Hematopoietic multipotent progenitor cell (in vitro differentiated cells): Measurements from ENCODE around the gene LAMB3. TPM values are rescaled to one million over a fixed set of nuclear protein-coding genes. Genes with fewer than 3 reads are reported as not detected.

Experiments used
- DNase-seq, 3 donors: peaks; one replicate each; pipeline ENCODE4 v3.0.0-alpha.2; 2011 to 2015; ENCODE audit warnings: low read depth in 2 of 3, low spot score in 2 of 3
- total RNA-seq: library from RNA; depleted of rRNA; stranded (reverse); fragments of >200 nt; gene quantifications from one replicate; pipeline ENCODE4 v1.2.3, GENCODE V29; 2012

LAMB3 gene
- total RNA-seq, 1 donor = 0.54 TPM

DNA sequence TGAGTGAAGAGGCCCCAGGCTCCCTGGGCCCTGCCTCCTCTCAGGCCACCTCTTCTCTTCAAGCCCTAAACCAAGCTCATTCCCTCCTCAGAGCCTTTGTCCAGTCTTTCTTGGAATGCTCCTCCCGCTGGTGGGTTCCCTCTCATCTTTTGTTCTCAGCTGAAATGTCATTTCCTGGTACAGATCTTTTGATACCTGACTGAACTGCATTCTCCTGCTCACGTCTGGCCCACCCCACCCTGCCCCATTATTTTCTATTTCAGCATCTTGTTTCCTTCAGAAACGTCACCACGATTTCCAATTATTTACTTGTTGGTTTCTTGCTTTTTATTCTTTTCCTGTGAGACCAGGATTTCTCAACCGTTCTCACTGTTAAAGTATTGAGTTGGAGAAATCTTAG is 16.4 kb downstream of the LAMB3 start:
- no peak for DNase-seq

DNA sequence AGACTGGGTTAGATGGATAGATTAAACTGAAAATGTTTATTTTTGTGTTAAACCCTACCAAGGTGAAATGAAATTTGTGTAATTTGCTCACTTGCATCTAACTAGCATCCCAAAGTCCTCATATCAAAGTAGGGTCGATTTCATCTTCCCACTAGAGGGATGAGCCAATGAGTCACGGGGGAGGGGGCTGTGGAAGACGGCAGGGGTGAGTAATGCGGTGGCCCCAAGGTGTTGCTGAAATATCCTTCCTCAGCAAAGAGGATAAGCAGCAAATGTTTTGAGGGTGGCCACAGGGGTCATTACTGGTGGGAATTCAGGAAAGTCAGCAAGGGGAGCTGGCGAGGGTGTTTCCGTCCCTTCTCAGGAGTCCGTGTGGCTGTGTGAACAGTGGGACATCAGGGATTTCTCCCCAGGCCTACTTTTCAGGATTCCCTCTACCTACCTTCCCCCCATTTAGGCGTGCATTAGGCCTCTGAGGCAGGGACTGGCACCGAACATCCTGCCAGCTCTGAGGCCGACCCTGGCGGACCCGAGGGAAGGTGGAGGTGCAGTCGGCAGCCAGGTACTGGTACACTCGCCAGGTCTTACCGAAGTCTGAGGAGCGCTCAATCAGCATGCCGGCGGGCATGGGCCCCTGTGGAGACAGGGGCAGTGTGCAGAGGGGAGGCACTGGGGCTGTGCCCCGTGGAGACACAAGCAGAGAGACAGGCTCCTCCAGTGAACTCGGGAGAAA is 18.1 kb downstream of the LAMB3 start:
- no peak for DNase-seq

DNA sequence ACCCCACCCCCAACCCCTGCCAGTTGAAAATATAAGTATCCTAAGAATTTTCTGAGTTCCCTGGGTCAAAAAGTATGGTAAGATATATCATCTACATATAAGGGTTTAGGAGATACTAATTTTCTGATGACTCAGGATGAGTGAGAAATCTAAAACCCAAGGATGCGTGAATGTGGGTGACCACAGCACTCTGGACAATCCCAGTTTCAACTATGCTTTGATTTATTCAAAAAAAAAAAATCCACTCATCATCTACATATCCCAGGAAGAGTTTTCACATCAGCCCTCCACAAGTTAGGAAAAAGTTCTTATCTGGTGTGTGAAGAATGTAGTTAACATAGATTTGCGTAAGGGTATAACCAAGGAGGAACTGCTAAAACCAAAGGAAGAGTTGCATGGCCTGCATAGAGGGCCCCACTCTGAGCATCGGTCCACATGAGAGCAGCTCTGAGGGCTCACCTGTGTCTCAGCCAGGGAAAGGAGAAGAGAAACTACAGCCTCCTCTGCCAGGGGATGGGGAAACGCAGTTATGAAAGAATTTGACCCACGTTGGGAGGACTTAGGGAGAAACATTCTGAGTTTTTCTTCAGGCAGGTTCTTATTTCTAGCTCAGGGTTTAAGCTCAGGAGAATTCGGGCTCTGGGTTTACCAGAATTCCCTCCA is 18.8 kb downstream of the LAMB3 start:
- no peak for DNase-seq

DNA sequence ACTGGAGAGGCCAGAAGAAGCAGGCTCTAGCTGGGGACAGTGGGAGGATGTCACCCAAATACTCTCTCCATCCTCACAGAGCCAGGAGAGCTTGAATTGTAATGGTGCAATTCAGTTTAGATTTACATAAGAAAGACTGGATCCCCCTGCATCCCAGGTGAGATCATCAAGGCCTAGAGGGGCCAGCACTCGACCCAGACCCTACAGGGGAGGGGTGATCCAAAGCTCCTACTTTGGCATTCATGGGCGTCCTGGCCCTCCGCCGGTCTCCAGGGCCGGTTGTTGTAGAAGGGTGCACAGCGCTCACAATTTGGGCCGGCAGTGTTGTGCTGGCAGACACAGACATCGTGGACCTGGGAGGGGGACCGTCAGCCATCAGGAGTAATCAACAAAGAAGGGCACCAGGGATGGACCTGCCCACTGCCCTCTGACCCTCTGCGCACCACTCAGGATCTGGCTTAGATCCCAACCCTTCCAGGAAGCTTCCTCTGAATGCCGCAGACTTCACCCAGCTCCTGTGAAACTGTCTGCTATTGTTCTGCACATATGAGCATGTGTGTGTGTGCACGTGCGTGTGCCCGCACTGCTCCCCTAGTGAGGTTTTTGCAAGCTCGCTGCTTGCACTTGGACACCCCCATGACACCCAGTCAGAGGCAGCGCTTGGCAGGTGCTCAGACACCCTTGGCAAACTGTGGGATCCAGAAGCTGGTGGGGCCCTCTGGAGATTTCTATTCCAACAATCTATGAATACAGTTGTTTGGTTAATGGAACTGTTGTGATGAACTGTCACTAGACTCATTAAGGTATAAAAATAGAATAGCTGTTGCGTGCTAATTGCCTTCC is 21.6 kb downstream of the LAMB3 start:
- DNase-seq = no peak

GRCh38 chr1:209629621-209630382 is 22.4 kb downstream of the LAMB3 start:
- no peak for DNase-seq

DNA sequence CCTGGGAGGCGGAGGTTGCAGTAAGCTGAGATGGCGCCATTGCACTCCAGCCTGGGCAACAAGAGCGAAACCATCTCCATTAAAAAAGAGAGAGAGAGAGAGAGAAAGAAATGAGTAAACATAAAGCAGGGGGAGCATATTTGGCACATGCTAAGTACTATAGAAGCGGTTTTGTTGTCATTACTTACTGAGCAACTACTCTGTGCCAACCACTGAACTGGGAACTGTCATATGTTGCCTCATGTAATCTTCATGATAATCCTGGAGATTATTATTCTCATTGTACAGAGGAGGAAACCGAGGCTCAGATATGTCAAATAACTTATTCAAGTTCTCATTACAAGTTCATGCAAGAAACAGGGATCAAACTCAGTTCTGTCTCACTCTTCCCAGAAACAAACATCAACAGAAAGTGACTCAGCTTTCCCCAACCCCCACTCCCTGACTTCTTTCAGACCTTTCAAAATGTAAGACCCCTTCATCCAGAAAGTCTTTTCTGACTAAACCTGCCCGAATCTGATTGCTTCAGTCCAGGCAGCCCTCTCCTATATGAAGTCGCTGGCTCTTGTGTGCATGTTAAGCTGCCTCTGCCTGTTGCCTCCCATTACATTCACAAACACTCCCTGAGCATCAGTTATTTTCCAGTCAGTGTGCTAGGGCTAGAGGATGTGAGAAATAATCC is 23.5 kb downstream of the LAMB3 start:
- DNase-seq = no peak

- peak; percentile 50 to 86 (median 72) for DNase-seq
Measured at GRCh38 chr1:209627732-209628196, 24.5 kb downstream of the LAMB3 start.

DNA sequence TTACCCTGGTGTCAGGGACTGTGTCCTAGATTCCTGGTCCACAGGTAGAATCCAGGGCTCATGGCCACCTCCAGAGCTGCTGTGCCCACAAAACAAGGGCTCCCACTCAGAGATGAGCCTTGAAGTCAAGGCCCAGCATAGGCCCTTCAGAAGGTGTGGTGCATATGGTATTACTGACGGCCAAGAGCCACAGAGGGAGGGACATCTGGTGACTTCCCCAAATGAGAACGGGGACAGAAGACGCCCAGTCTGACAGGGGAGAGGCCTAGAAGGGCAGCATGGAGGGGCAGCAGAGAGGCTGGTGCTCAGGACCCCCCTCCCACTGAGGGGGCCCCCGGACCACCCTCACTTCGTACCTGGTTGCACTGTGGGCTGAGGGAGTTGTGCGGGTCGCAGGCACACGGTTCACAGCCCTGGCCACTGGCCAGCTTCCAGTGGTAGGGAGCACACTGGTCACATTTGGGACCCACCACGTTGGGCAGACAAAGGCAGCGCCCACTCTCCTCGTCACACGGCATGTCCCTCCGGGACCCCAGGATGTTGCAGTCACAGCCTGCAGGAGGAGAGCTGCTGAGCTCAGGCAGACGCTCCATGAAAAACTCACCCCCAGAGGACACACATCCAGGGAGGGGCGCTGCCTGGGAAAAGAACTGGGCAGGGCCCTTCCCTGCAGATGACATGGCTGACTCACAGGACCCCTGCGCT is 25.0 kb downstream of the LAMB3 start:
- peak in 2 of 3 donors; percentile 4 to 55 for DNase-seq

- no peak for DNase-seq
Measured at GRCh38 chr1:209626346-209627026, 25.7 kb downstream of the LAMB3 start.

GRCh38 chr1:209625791-209626285 is 26.4 kb downstream of the LAMB3 start:
- DNase-seq = no peak

GRCh38 chr1:209624558-209625549 is 27.4 kb downstream of the LAMB3 start:
- no peak for DNase-seq

DNA sequence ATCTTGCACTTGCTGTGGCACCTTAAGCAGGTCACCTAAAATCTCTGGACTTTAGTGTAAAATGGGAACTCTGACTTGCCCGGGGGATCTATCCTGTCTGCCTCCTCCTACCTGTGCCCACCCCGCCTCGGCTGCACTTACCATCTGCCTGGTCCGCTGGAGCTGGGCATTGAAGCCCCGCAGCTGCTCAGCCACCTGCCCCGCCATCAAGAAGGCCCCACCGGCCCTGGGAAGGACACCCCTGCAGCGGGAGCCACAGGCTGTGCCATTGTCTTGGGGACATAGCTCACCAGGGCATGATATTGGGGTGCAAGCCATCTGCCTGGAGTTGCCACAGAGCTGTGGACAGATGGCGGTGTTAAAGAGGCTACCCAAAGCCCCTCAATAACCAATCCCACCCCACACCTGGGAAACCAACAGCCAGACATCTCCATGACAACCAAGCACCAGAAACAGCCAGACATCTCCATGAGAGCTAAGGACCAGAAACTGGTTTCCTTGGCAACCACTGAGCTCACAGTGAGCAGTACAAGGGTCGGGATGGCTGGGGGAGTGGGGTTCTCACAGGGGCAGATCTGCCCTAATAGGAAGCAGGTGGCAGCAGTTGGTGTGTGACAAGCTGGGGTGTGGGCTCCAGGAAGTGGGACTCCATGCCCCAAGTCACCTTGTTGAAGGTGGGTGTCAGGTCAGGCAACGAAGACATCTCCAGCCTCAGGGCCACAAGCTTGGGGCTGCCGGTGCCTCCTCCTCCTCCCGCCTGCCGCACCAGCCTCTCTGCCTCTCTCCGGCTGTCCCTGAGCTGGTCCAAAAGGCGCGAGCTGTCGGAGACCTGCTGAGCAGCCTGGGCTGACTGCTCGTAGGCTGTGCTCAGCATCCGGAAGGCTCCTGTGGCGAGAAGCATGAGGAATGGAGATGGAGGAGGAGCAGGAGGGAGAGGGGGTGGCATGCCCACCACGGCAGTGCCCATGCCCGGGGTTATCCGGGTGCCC is 29.1 kb downstream of the LAMB3 start:
- no peak for DNase-seq

DNA sequence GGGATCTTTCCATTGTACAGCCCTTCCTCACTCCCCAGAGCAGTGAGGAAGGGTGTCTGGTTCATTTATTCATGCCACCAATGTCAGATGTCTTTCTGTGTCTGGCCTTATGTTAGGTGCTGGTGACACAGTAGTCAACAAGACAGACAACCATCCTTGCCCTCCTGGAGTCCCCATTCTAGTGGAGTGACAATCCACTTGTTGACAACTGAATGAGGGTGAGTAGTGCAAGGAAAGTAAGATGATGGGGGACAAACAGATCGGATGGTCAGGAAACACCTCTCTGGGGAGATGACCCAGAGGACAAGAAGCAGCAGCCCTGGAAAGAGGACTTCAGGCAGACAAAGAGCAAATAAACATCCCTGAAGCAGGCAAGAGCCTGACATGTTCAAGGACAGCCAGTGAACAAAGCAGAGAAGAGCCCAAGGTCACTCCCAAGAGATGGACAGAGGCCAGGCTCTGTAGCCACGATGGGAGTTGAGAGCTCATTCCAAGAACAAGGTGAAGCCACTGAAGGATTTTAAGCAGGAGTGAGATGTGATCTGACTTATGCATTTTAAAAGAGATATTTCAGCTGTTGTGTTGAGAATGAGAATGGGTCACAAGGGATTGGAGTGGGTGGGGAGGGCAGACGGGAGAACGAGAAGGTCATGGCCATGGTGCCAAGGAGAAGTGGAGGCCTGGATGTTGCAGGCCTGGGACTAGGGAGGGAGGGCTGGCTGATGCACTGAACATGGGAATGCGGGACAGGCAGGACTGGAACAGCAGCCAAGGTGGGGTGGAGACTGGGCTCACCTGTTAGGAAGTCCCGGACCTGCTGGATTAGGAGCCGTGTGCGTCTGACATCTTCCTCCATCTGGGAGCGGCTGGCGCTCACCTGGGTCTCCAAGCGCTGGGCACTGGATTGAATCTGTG is 30.2 kb downstream of the LAMB3 start:
- DNase-seq = no peak

DNA sequence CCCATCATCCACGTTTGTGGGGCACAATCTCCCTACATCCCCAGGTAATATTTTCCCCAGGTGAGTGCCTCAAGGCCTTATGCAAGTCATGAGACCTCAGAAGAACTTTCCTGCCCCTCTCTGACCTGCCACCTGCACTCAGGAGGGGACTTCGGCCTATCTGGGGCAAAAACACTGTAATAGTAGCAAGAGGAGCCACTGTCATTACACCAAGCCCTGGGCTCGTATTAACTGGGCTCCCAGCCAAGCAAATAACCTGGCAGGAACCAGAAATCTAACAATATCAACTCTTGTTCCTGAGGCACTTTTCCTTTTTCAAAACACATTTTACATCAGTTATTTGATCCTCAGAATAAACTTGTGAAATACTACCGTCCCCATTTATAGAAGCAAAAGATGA is 30.9 kb downstream of the LAMB3 start:
- no peak for DNase-seq

- DNase-seq = no peak
Measured at GRCh38 chr1:209620487-209620884, 31.7 kb downstream of the LAMB3 start.
